Activated T-helper 17 cell treated with anti-CD3 and anti-CD28 coated beads, Interleukin-2, amount 50 U/mL, for 72 hours (primary cell): Measurements from ENCODE around the gene TRERF1. TPM values are rescaled to one million over a fixed set of nuclear protein-coding genes. Genes with fewer than 3 reads are reported as not detected.

ENCODE experiments used
- ATAC-seq: fragments of 150-1000 bp; cut with Tn5 transposase; replicated peaks from 2 replicates; pipeline ENCODE4 v1.10.0; 2021; ENCODE audit warnings: mild to moderate bottlenecking, moderate library complexity
- H3K27ac Mint-ChIP-seq: one replicate; pipeline ENCODE4 v1.8.0; 2022; ENCODE audit warnings: mixed read lengths
- H3K27me3 Mint-ChIP-seq: one replicate; pipeline ENCODE4 v1.8.0; 2022; ENCODE audit warnings: mixed read lengths
- H3K36me3 Mint-ChIP-seq: one replicate; pipeline ENCODE4 v1.8.0; 2022; ENCODE audit warnings: low read depth, mild to moderate bottlenecking, mixed read lengths
- H3K4me1 Mint-ChIP-seq: one replicate; pipeline ENCODE4 v1.8.0; 2022; ENCODE audit warnings: mixed read lengths
- H3K4me3 Mint-ChIP-seq: one replicate; pipeline ENCODE4 v1.8.0; 2022; ENCODE audit warnings: mild to moderate bottlenecking, mixed read lengths
- H3K9me3 Mint-ChIP-seq: one replicate; pipeline ENCODE4 v1.8.0; 2022; ENCODE audit warnings: mixed read lengths
- total RNA-seq, 2 donors: library from RNA; stranded (reverse); gene quantifications; one replicate each; pipeline ENCODE4 v1.2.3, GENCODE V29; 2022

TRERF1 gene
- total RNA-seq, 2 donors from 2014 or later, result 16.6 to 32.4 TPM

GRCh38 chr6:42345696-42346416 lies 105.9 kb downstream of the TRERF1 start:
- H3K4me1 Mint-ChIP-seq, result peaks cover 21% of the 10 kb centered on the region

GRCh38 chr6:42344756-42345155 lies 107.0 kb downstream of the TRERF1 start:
- Mint-ChIP-seq H3K4me1 (peaks cover 28% of the 10 kb centered on the region), H3K27me3 (no peaks in the 10 kb centered on the region), H3K9me3 (no peaks in the 10 kb centered on the region), H3K4me3 (no peak overlapping the region), H3K27ac (no peak overlapping the region), H3K36me3 (no peaks in the 10 kb centered on the region)
- no peak for ATAC-seq

More at GRCh38 chr6:42345696-42346416, 105.9 kb downstream of the TRERF1 start:
- no peaks in the 10 kb centered on the region for H3K36me3 Mint-ChIP-seq
- peak overlapping the region; percentile 36 for H3K4me3 Mint-ChIP-seq
- peak overlapping the region; percentile 40 for H3K27ac Mint-ChIP-seq
- H3K9me3 Mint-ChIP-seq, result no peaks in the 10 kb centered on the region
- H3K27me3 Mint-ChIP-seq, result no peaks in the 10 kb centered on the region
- peak; percentile 76 for ATAC-seq

GRCh38 chr6:42341771-42342553 lies 109.8 kb downstream of the TRERF1 start:
- no peaks in the 10 kb centered on the region for H3K9me3 Mint-ChIP-seq
- H3K4me3 Mint-ChIP-seq, result peak overlapping the region; percentile 72
- H3K4me1 Mint-ChIP-seq, result peaks cover 46% of the 10 kb centered on the region
- H3K27ac Mint-ChIP-seq, result peak overlapping the region; percentile 98
- ATAC-seq, result no peak
- peaks cover 11% of the 10 kb centered on the region for H3K36me3 Mint-ChIP-seq
- no peaks in the 10 kb centered on the region for H3K27me3 Mint-ChIP-seq

GRCh38 chr6:42341221-42341620 lies 110.5 kb downstream of the TRERF1 start:
- Mint-ChIP-seq H3K4me3 (peak overlapping the region; percentile 72), H3K27me3 (no peaks in the 10 kb centered on the region), H3K36me3 (peaks cover 11% of the 10 kb centered on the region), H3K9me3 (no peaks in the 10 kb centered on the region), H3K4me1 (peaks cover 43% of the 10 kb centered on the region), H3K27ac (peak overlapping the region; percentile 98)
- ATAC-seq, result no peak

GRCh38 chr6:42340511-42340910 lies 111.2 kb downstream of the TRERF1 start:
- no peaks in the 10 kb centered on the region for H3K27me3 Mint-ChIP-seq
- H3K36me3 Mint-ChIP-seq, result peaks cover 11% of the 10 kb centered on the region
- H3K27ac Mint-ChIP-seq, result peak overlapping the region; percentile 98
- ATAC-seq, result peak; percentile 43
- peak overlapping the region; percentile 72 for H3K4me3 Mint-ChIP-seq
- H3K4me1 Mint-ChIP-seq, result peaks cover 36% of the 10 kb centered on the region
- H3K9me3 Mint-ChIP-seq, result no peaks in the 10 kb centered on the region

GRCh38 chr6:42339991-42340401 lies 111.7 kb downstream of the TRERF1 start:
- Mint-ChIP-seq H3K36me3 (peaks cover 11% of the 10 kb centered on the region), H3K27me3 (no peaks in the 10 kb centered on the region), H3K9me3 (no peaks in the 10 kb centered on the region), H3K27ac (peak overlapping the region; percentile 98), H3K4me1 (peaks cover 36% of the 10 kb centered on the region), H3K4me3 (peak overlapping the region; percentile 72)
- ATAC-seq, result peak; percentile 90

GRCh38 chr6:42338744-42339222 lies 112.9 kb downstream of the TRERF1 start:
- Mint-ChIP-seq H3K9me3 (no peaks in the 10 kb centered on the region), H3K4me3 (peak overlapping the region; percentile 72), H3K4me1 (peaks cover 36% of the 10 kb centered on the region), H3K27ac (peak overlapping the region; percentile 98), H3K36me3 (peaks cover 11% of the 10 kb centered on the region), H3K27me3 (no peaks in the 10 kb centered on the region)
- peak; percentile 63 for ATAC-seq

- Mint-ChIP-seq H3K9me3 (no peaks in the 10 kb centered on the region), H3K36me3 (peaks cover 11% of the 10 kb centered on the region), H3K4me3 (peak overlapping the region; percentile 72), H3K27ac (peak overlapping the region; percentile 98), H3K27me3 (no peaks in the 10 kb centered on the region), H3K4me1 (peaks cover 36% of the 10 kb centered on the region)
- peak; percentile 3 for ATAC-seq
Observed at GRCh38 chr6:42337985-42338743, 113.6 kb downstream of the TRERF1 start.

- H3K36me3 Mint-ChIP-seq, result peaks cover 11% of the 10 kb centered on the region
- H3K4me1 Mint-ChIP-seq, result peaks cover 36% of the 10 kb centered on the region
- no peaks in the 10 kb centered on the region for H3K27me3 Mint-ChIP-seq
- no peak overlapping the region for H3K4me3 Mint-ChIP-seq
- peak overlapping the region; percentile 98 for H3K27ac Mint-ChIP-seq
- ATAC-seq, result no peak
- H3K9me3 Mint-ChIP-seq, result no peaks in the 10 kb centered on the region
Observed at GRCh38 chr6:42336431-42336830, 115.3 kb downstream of the TRERF1 start.

GRCh38 chr6:42335896-42336295 lies 115.8 kb downstream of the TRERF1 start:
- ATAC-seq, result no peak
- Mint-ChIP-seq H3K36me3 (peaks cover 11% of the 10 kb centered on the region), H3K9me3 (no peaks in the 10 kb centered on the region), H3K4me3 (no peak overlapping the region), H3K27ac (peak overlapping the region; percentile 7), H3K4me1 (peaks cover 31% of the 10 kb centered on the region), H3K27me3 (no peaks in the 10 kb centered on the region)

GRCh38 chr6:42334870-42335269 lies 116.9 kb downstream of the TRERF1 start:
- H3K27ac Mint-ChIP-seq, result no peak overlapping the region
- no peaks in the 10 kb centered on the region for H3K9me3 Mint-ChIP-seq
- H3K4me3 Mint-ChIP-seq, result no peak overlapping the region
- H3K36me3 Mint-ChIP-seq, result peaks cover 11% of the 10 kb centered on the region
- peaks cover 25% of the 10 kb centered on the region for H3K4me1 Mint-ChIP-seq
- no peak for ATAC-seq
- H3K27me3 Mint-ChIP-seq, result no peaks in the 10 kb centered on the region

- peaks cover 2% of the 10 kb centered on the region for H3K36me3 Mint-ChIP-seq
- no peaks in the 10 kb centered on the region for H3K9me3 Mint-ChIP-seq
- ATAC-seq, result no peak
- H3K27ac Mint-ChIP-seq, result peak overlapping the region; percentile 39
- peaks cover 12% of the 10 kb centered on the region for H3K4me1 Mint-ChIP-seq
- H3K4me3 Mint-ChIP-seq, result no peak overlapping the region
- no peaks in the 10 kb centered on the region for H3K27me3 Mint-ChIP-seq
Observed at GRCh38 chr6:42333612-42334011, 118.1 kb downstream of the TRERF1 start.

- Mint-ChIP-seq H3K4me1 (peaks cover 5% of the 10 kb centered on the region), H3K9me3 (no peaks in the 10 kb centered on the region), H3K36me3 (no peaks in the 10 kb centered on the region), H3K4me3 (no peak overlapping the region), H3K27me3 (no peaks in the 10 kb centered on the region), H3K27ac (no peak overlapping the region)
- ATAC-seq, result no peak
Observed at GRCh38 chr6:42332916-42333315, 118.8 kb downstream of the TRERF1 start.

- ATAC-seq, result no peak
- Mint-ChIP-seq H3K27ac (no peak overlapping the region), H3K9me3 (no peaks in the 10 kb centered on the region), H3K36me3 (no peaks in the 10 kb centered on the region), H3K4me1 (peaks cover 5% of the 10 kb centered on the region), H3K27me3 (no peaks in the 10 kb centered on the region), H3K4me3 (no peak overlapping the region)
Observed at GRCh38 chr6:42331019-42331418, 120.7 kb downstream of the TRERF1 start.
